Left lung (tissue), 10 donors: ENCODE data around the gene LCORL. TPM values are rescaled to one million over a fixed set of nuclear protein-coding genes. Genes with fewer than 3 reads are reported as not detected.

ENCODE experiments used
- ATAC-seq: fragments of 200-7000 bp; cut with Tn5 transposase; one replicate; pipeline ENCODE4 v1.9.1; 2020; ENCODE audit warnings: moderate library complexity
- DNase-seq, 4 donors: peaks; one replicate each; pipeline ENCODE4 v3.0.0-alpha.2; 2013 to 2020
- H3K27ac ChIP-seq, 2 donors: fragments of 200-600 bp; sonication (generic) in 1 of 2; one replicate each; pipeline versions ENCODE4 v1.5.0 to v1.8.0; 2020 to 2021
- H3K27me3 ChIP-seq, 2 donors: fragments of 200-600 bp; sonication (generic) in 1 of 2; one replicate each; pipeline versions ENCODE4 v1.5.0 to v1.8.0; 2020 to 2021
- H3K36me3 ChIP-seq, 2 donors: fragments of 200-600 bp; sonication (generic) in 1 of 2; one replicate each; pipeline versions ENCODE4 v1.5.0 to v1.8.0; 2020 to 2021
- H3K4me1 ChIP-seq, 2 donors: fragments of 200-600 bp; one replicate each; pipeline ENCODE4 v1.8.0; 2021
- H3K4me3 ChIP-seq, 2 donors: fragments of 200-600 bp; sonication (generic) in 1 of 2; one replicate each; pipeline versions ENCODE4 v1.5.0 to v1.8.0; 2020 to 2021; ENCODE audit warnings: mild to moderate bottlenecking in 1 of 2
- H3K9me3 ChIP-seq, 2 donors: fragments of 200-600 bp; sonication (generic) in 1 of 2; one replicate each; pipeline versions ENCODE4 v1.5.0 to v1.8.0; 2020 to 2021
- CTCF ChIP-seq, 2 donors: fragments of 200-600 bp; sonication (generic) in 1 of 2; IDR thresholded peaks; one replicate each; pipeline versions ENCODE4 v1.5.0 to v1.8.0; 2021; ENCODE audit warnings: antibody characterized with exemption in 2 of 2
- intact Hi-C, 2 donors: fragments of 100-400 bp; cut with DNase I; formaldehyde crosslinking; loops; one replicate each; pipeline versions ENCODE4 v1.11.2 to v1.14.2; 2022
- polyA plus RNA-seq, 6 donors: library from polyadenylated mRNA; unstranded; fragments of 120-200 nt; gene quantifications; one replicate each; pipeline ENCODE4 v1.2.1, GENCODE V29; 2013; ENCODE audit not compliant: insufficient read length in 6 of 6
- total RNA-seq, 2 donors: library from RNA; stranded (reverse); fragmentation: NEBNext Ultra II Directional; extraction: Animal tissue kit (Norgen Biotek cat#: 25700); gene quantifications; one replicate each; pipeline ENCODE4 v1.2.1, GENCODE V29; 2021
- donor health status: DM: no; HTN: yes; CAD: no.
- donor health status: DM: no; HTN: no; CAD: no.

Gene LCORL
- total and polyA plus RNA-seq, 8 donors, result 12.2 to 20.9 (median 17.5) TPM

GRCh38 chr4:17807446-17807845 is 214.1 kb downstream of the LCORL start:
- Histone ChIP-seq H3K27me3 (no peaks in the 10 kb centered on the region), H3K36me3 (peaks cover 0 to 24% of the 10 kb centered on the region in 2 donors), H3K4me3 (peak overlapping the region in 1 of 2 donors; percentile 2), H3K9me3 (no peaks in the 10 kb centered on the region), H3K27ac (no peak overlapping the region), H3K4me1 (peaks cover 18 to 49% of the 10 kb centered on the region in 2 donors)
- ATAC-seq (no peak), DNase-seq (no peak)
- no peak for TF ChIP-seq CTCF (IDR thresholded peaks at IDR 0.05)
- intact Hi-C loops, result no loop called here

- TF ChIP-seq CTCF (IDR thresholded peaks at IDR 0.05), result no peak
- H3K36me3 ChIP-seq, result peaks cover 0 to 39% of the 10 kb centered on the region in 2 donors
- intact Hi-C loops, result no loop called here
- DNase-seq, result no peak
- no peaks in the 10 kb centered on the region for H3K9me3 ChIP-seq
- peaks cover 18 to 35% of the 10 kb centered on the region in 2 donors for H3K4me1 ChIP-seq
- no peak overlapping the region for H3K27ac ChIP-seq
- no peak for ATAC-seq
- no peaks in the 10 kb centered on the region for H3K27me3 ChIP-seq
- no peak overlapping the region for H3K4me3 ChIP-seq
Observed at GRCh38 chr4:17805580-17806155, 215.9 kb downstream of the LCORL start.

- intact Hi-C loops, result no loop called here
- TF ChIP-seq CTCF (IDR thresholded peaks at IDR 0.05), result no peak
- Histone ChIP-seq H3K4me1 (no peaks in the 10 kb centered on the region), H3K4me3 (no peak overlapping the region), H3K9me3 (no peaks in the 10 kb centered on the region), H3K27ac (no peak overlapping the region), H3K27me3 (no peaks in the 10 kb centered on the region), H3K36me3 (peaks cover 0 to 44% of the 10 kb centered on the region in 2 donors)
- ATAC-seq (no peak), DNase-seq (no peak)
Observed at GRCh38 chr4:17797808-17798207, 223.7 kb downstream of the LCORL start.

GRCh38 chr4:17794730-17795129 is 226.8 kb downstream of the LCORL start:
- Histone ChIP-seq H3K36me3 (peaks cover 0 to 20% of the 10 kb centered on the region in 2 donors), H3K9me3 (no peaks in the 10 kb centered on the region), H3K4me3 (no peak overlapping the region), H3K27ac (no peak overlapping the region), H3K4me1 (no peaks in the 10 kb centered on the region), H3K27me3 (no peaks in the 10 kb centered on the region)
- intact Hi-C loops, result no loop called here
- TF ChIP-seq CTCF (IDR thresholded peaks at IDR 0.05), result no peak
- DNase-seq (no peak), ATAC-seq (no peak)

Other genes with a start within 250 kb of the LCORL start
- under 1 TPM; 0.06 to 0.18 TPM for gene FAM184B, start 240.1 kb downstream of the LCORL start, total RNA-seq
- under 1 TPM; 0.17 to 0.27 (median 0.18) TPM for gene FAM184B, start 240.1 kb downstream of the LCORL start, polyA plus RNA-seq
- gene DCAF16, start 211.0 kb downstream of the LCORL start, total RNA-seq, result 10 to 100 TPM; 23.1 to 24.1 TPM
- 10 to 100 TPM; 60.7 to 74.1 (median 64.4) TPM for gene DCAF16, start 211.0 kb downstream of the LCORL start, polyA plus RNA-seq
- 1 to 10 TPM; 3.0 to 6.6 TPM for gene NCAPG, start 210.8 kb downstream of the LCORL start, total RNA-seq
- 10 to 100 TPM; 19.5 to 47.7 (median 31.1) TPM for gene NCAPG, start 210.8 kb downstream of the LCORL start, polyA plus RNA-seq